ENCODE data around the gene DUSP18. TPM values are rescaled to one million over a fixed set of nuclear protein-coding genes. Genes with fewer than 3 reads are reported as not detected.
"Not testable (repeated sequence)": the region's sequence is repeated elsewhere in the genome, so short reads cannot be mapped to it uniquely, and the experiment has no call there.

DUSP18 gene
- total and polyA plus RNA-seq, 7 experiments from 2014 or later, result 7.4 to 18.5 (median 12.2) TPM

DNA sequence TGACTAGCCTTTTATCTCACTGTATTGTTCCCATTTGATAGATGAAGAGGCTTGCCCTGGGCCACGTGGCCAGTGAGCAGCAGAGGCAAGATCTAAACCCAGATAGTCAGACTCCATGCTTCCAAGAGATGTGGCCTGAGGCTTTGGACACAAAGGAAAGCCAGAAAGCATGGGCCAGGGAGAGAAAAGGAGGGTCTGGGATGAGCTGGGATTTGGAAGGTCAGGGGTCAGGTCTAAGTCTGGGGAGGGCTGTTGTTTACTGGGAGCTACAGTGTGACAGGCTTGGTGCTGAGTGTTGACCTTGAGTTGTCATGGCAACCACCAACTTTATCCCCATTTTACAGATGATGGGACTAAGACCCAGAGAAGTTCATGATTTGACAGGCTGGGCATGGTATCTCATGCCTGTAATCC lies 30.0 kb downstream of the DUSP18 start:
- Mint-ChIP-seq H3K36me3 (peaks cover 0 to 8% (median 4%) of the 10 kb centered on the region in 5 donors), H3K4me3 (peak overlapping the region in 9 of 10 donors; percentile 37 to 82 (median 57)), H3K9me3 (peaks cover 0 to 4% (median 0%) of the 10 kb centered on the region in 11 donors), H3K27ac (peak overlapping the region in 2 of 9 donors; percentile 39 to 61), H3K27me3 (no peaks in the 10 kb centered on the region), H3K4me1 (peaks cover 13 to 25% (median 24%) of the 10 kb centered on the region in 7 donors)
- POLR2A ChIA-PET, result interaction anchor here (1.4 kb wide), 1 partner anchor 30 kb away, joined by 5 read pairs; the partner anchor contains the start of gene DUSP18
- intact Hi-C loops (cut with micrococcal nuclease), result no loop called here
- Histone ChIP-seq H3K4me1 (ENCODE audit: control insufficient read depth in 2 of 2, insufficient read depth in 2 of 2, low read length in 2 of 2) (peaks cover 18 to 27% of the 10 kb centered on the region in 2 donors), H3K9me3 (ENCODE audit: control insufficient read depth in 2 of 3, low read length in 3 of 3) (no peaks in the 10 kb centered on the region), H3K27me3 (ENCODE audit: control insufficient read depth in 2 of 2, insufficient read depth in 2 of 2, low read length in 2 of 2) (no peaks in the 10 kb centered on the region), H3K4me3 (ENCODE audit: low read length) (no peak overlapping the region), H3K36me3 (ENCODE audit: control insufficient read depth in 2 of 3, insufficient read depth in 3 of 3, low read length in 3 of 3) (no peaks in the 10 kb centered on the region), H3K27ac (ENCODE audit: low read depth, low read length) (no peak overlapping the region)
- DNase-seq (no peak), ATAC-seq (no peak)
- CTCF ChIA-PET, result interaction anchor here (0.7 kb wide), 2 partner anchors 10 to 132 kb away, joined by 3 to 6 read pairs; no protein-coding TSS in a partner anchor

DNA sequence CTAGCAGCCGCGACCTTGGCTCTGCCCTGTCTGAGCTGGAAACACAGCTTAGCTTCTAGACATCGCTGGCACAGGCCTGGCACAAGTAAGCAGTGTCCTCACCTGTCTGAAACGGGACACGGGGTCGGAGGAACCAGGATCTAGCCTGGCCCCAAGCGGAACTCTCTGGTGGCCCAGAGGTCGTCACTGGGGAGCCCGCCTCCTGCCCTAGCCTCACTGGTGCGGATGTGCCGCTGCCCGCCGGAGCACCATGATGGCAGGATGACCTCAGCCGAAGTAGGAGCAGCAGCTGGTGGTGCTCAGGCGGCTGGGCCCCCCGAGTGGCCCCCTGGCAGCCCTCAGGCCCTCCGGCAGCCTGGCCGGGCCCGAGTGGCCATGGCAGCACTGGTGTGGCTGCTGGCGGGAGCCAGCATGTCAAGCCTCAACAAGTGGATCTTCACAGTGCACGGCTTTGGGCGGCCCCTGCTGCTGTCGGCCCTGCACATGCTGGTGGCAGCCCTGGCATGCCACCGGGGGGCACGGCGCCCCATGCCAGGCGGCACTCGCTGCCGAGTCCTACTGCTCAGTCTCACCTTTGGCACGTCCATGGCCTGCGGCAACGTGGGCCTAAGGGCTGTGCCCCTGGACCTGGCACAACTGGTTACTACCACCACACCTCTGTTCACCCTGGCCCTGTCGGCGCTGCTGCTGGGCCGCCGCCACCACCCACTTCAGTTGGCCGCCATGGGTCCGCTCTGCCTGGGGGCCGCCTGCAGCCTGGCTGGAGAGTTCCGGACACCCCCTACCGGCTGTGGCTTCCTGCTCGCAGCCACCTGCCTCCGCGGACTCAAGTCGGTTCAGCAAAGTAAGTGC lies 31.2 kb downstream of the DUSP18 start:
- H3K27me3 Mint-ChIP-seq, result no peaks in the 10 kb centered on the region
- no peaks in the 10 kb centered on the region for H3K9me3 ChIP-seq (ENCODE audit: control insufficient read depth in 2 of 3, low read length in 3 of 3)
- peaks cover 0 to 8% (median 4%) of the 10 kb centered on the region in 5 donors for H3K36me3 Mint-ChIP-seq
- intact Hi-C loops (cut with micrococcal nuclease), result no loop called here
- POLR2A ChIA-PET, result interaction anchor here (0.9 to 2.9 kb wide), 3 partner anchors 30 to 333 kb away, joined by 3 to 14 read pairs (median 4); partner anchors contain the start of gene TUG1
- peaks cover 18 to 27% of the 10 kb centered on the region in 2 donors for H3K4me1 ChIP-seq (ENCODE audit: control insufficient read depth in 2 of 2, insufficient read depth in 2 of 2, low read length in 2 of 2)
- H3K27me3 ChIP-seq (ENCODE audit: control insufficient read depth in 2 of 2, insufficient read depth in 2 of 2, low read length in 2 of 2), result no peaks in the 10 kb centered on the region
- H3K36me3 ChIP-seq (ENCODE audit: control insufficient read depth in 2 of 3, insufficient read depth in 3 of 3, low read length in 3 of 3), result no peaks in the 10 kb centered on the region
- CTCF ChIA-PET, result interaction anchor here (0.5 to 4.3 kb wide), 5 partner anchors 14 to 283 kb away, joined by 3 to 56 read pairs (median 3); no protein-coding TSS in a partner anchor
- H3K4me3 ChIP-seq (ENCODE audit: low read length), result peak overlapping the region; percentile 62
- peaks cover 0 to 4% (median 0%) of the 10 kb centered on the region in 11 donors for H3K9me3 Mint-ChIP-seq
- peaks cover 13 to 25% (median 24%) of the 10 kb centered on the region in 7 donors for H3K4me1 Mint-ChIP-seq
- peak overlapping the region in 8 of 9 donors; percentile 54 to 90 (median 84) for H3K27ac Mint-ChIP-seq
- H3K4me3 Mint-ChIP-seq, result peak overlapping the region; percentile 82 to 92 (median 87)
- H3K27ac ChIP-seq (ENCODE audit: low read depth, low read length), result peak overlapping the region; percentile 67
- ATAC-seq, result no peak
- DNase-seq, result peak in 7 of 9 donors; percentile 7 to 37 (median 19)

DNA sequence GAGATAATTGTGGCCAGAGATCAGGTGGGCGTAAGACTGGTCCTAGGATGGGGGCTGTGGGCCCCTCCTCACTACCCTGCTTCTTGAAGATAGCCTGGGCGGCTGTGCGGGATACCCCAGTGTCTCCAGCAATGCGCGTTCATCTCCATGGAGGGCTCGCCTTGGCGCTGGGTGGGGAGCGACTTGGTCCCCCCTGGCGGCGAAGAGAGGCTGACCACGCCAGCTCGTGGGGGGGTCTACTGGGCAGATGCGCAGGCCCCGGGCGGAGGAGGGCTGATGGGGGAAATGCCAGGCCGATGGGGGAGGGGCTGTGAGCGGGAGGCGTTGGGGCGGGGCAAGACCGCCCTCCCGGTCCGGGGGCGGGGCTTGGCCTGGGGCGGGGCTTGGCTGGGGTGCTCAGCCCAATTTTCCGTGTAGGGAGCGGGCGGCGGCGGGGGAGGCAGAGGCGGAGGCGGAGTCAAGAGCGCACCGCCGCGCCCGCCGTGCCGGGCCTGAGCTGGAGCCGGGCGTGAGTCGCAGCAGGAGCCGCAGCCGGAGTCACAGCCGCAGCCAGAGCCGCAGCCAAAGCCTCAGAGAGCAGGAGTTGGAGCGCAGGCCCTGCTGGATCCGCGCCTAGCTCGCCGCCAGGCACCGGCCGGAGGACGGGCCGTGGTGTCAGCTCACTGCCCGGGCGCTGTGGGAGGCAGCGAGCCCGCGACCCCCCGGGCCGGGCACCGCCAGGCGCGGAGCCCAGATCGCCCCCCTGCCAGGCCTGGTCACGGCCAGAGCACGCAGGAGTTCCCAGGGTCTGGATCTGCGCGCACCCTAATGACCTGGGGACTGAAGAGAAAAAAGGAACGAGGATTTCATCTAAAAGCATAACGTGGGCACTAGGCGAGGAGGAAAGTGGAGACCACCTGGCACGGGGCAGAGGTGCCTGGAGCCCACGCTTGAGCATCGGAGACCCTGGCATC lies 32.1 kb downstream of the DUSP18 start, which contains the start of gene SLC35E4:
Gene SLC35E4 (plus strand): TSS at position 509 of the 953 bp plus-strand sequence. CDS start 670 bp downstream, outside the sequence.
- H3K4me1 ChIP-seq (ENCODE audit: control insufficient read depth in 2 of 2, insufficient read depth in 2 of 2, low read length in 2 of 2), result peaks cover 18 to 27% of the 10 kb centered on the region in 2 donors
- Mint-ChIP-seq H3K27me3 (no peaks in the 10 kb centered on the region), H3K4me1 (peaks cover 13 to 25% (median 23%) of the 10 kb centered on the region in 7 donors), H3K4me3 (peak within 1 kb of the TSS; percentile 82 to 92 (median 87)), H3K9me3 (peaks cover 0 to 4% (median 0%) of the 10 kb centered on the region in 11 donors), H3K36me3 (peaks cover 0 to 8% (median 4%) of the 10 kb centered on the region in 5 donors), H3K27ac (peak within 1 kb of the TSS; percentile 75 to 93 (median 87))
- no peaks in the 10 kb centered on the region for H3K27me3 ChIP-seq (ENCODE audit: control insufficient read depth in 2 of 2, insufficient read depth in 2 of 2, low read length in 2 of 2)
- intact Hi-C loops (cut with micrococcal nuclease), result loop anchor here (1.0 to 2.0 kb wide), 8 partner anchors 13 to 472 kb away; partner anchors contain the start of genes DUSP18 (in 2 of the 2), OSBP2 (in 1 of the 2), SELENOM (in 1 of the 2) and TUG1 (in 1 of the 2)
- peak within 1 kb of the TSS; percentile 77 for H3K4me3 ChIP-seq (ENCODE audit: low read length)
- peak within 1 kb of the TSS; percentile 70 for H3K27ac ChIP-seq (ENCODE audit: low read depth, low read length)
- POLR2A ChIA-PET, result interaction anchor here (0.7 to 2.9 kb wide), 17 partner anchors 13 to 987 kb away, joined by 3 to 14 read pairs (median 4); partner anchors contain the start of genes DUSP18, OSBP2, SELENOM and SMTN
- no peaks in the 10 kb centered on the region for H3K36me3 ChIP-seq (ENCODE audit: control insufficient read depth in 2 of 3, insufficient read depth in 3 of 3, low read length in 3 of 3)
- H3K9me3 ChIP-seq (ENCODE audit: control insufficient read depth in 2 of 3, low read length in 3 of 3), result no peaks in the 10 kb centered on the region
- DNase-seq (peak; percentile 87 to 98 (median 93)), ATAC-seq (peak; percentile 93)
- CTCF ChIA-PET, result interaction anchor here (0.5 to 4.3 kb wide), 13 partner anchors 15 to 596 kb away, joined by 3 to 56 read pairs (median 4); partner anchors contain the start of genes DUSP18, MORC2, PES1 and TUG1

DNA sequence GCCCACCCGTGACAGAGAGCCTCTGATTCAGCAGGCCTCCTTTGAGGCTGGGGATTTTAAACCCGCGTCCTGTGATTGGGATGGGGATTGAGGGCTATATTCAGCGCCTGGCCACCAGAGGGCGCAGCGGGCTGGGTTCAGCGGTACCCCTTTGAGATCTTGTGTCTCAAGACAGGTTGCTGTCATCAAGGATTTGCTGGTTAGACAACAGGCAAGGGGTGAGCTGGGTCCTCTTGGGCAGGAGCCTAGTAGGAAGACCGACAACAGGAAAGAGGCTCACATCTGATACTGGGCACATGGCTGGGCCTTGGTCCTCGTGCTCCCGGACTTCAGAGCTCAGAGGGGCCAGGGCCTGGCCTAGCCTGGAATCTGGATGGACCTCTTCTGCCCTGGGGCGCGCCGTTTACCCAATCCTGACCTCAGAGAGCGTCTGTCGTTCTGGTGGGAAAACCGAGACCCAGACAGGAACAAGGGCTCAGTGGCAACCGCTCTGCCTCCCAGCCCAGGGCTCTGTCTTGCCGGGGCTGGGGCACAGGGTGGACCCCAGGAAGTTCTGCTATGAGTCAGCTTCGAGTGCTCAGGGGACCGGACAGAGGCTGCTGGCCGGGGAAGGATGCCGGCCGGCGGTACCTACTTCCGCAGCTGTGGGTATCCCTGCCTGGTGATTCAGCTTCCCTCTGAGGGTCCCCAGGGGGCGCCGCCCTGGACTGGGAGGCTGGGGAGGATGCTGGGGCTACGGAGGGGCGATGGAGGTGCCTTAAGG lies 33.0 kb downstream of the DUSP18 start:
- H3K36me3 ChIP-seq (ENCODE audit: control insufficient read depth in 2 of 3, insufficient read depth in 3 of 3, low read length in 3 of 3), result no peaks in the 10 kb centered on the region
- H3K36me3 Mint-ChIP-seq, result peaks cover 0 to 6% (median 4%) of the 10 kb centered on the region in 5 donors
- CTCF ChIA-PET, result interaction anchor here (0.6 to 4.3 kb wide), 18 partner anchors 16 to 597 kb away, joined by 3 to 56 read pairs (median 3); partner anchors contain the start of genes DUSP18, MORC2, PES1 and TUG1
- H3K4me1 ChIP-seq (ENCODE audit: control insufficient read depth in 2 of 2, insufficient read depth in 2 of 2, low read length in 2 of 2), result peaks cover 18 to 27% of the 10 kb centered on the region in 2 donors
- no peaks in the 10 kb centered on the region for H3K27me3 ChIP-seq (ENCODE audit: control insufficient read depth in 2 of 2, insufficient read depth in 2 of 2, low read length in 2 of 2)
- POLR2A ChIA-PET, result interaction anchor here (0.6 to 2.9 kb wide), 17 partner anchors 14 to 988 kb away, joined by 3 to 14 read pairs (median 4); partner anchors contain the start of genes DUSP18, OSBP2, SMTN and TCN2
- intact Hi-C loops (cut with micrococcal nuclease), result loop anchor here (1.0 to 5.0 kb wide), 15 partner anchors 14 to 597 kb away; partner anchors contain the start of genes DUSP18 (in 2 of the 2), OSBP2 (in 1 of the 2), SELENOM (in 1 of the 2) and TUG1 (in 1 of the 2)
- H3K4me1 Mint-ChIP-seq, result peaks cover 13 to 25% (median 23%) of the 10 kb centered on the region in 7 donors
- peak overlapping the region; percentile 70 for H3K27ac ChIP-seq (ENCODE audit: low read depth, low read length)
- H3K9me3 ChIP-seq (ENCODE audit: control insufficient read depth in 2 of 3, low read length in 3 of 3), result no peaks in the 10 kb centered on the region
- peak overlapping the region; percentile 77 to 92 (median 83) for H3K4me3 Mint-ChIP-seq
- ATAC-seq (peak; percentile 76), DNase-seq (peak; percentile 79 to 91 (median 88))
- H3K4me3 ChIP-seq (ENCODE audit: low read length), result peak overlapping the region; percentile 77
- no peaks in the 10 kb centered on the region for H3K27me3 Mint-ChIP-seq
- H3K9me3 Mint-ChIP-seq, result peaks cover 0 to 4% (median 0%) of the 10 kb centered on the region in 11 donors
- peak overlapping the region; percentile 75 to 93 (median 85) for H3K27ac Mint-ChIP-seq

DNA sequence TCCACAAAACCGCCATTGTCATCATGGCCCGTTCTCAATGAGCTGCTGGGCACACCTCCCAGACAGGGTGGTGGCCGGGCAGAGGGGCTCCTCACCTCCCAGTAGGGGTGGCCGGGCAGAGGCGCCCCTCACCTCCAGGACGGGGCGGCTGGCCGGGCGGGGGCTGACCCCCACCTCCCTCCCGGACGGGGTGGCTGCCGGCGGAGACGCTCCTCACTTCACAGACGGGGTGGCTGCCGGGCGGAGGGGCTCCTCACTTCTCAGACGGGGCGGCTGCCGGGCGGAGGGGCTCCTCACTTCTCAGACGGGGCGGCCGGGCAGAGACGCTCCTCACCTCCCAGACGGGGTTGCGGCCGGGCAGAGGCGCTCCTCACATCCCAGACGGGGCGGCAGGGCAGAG lies 36.2 kb downstream of the DUSP18 start:
- POLR2A ChIA-PET; H3K9me3 ChIP-seq (ENCODE audit: control insufficient read depth in 2 of 3, low read length in 3 of 3); H3K27me3 ChIP-seq (ENCODE audit: control insufficient read depth in 2 of 2, insufficient read depth in 2 of 2, low read length in 2 of 2); DNase-seq; CTCF ChIA-PET; H3K4me3 ChIP-seq (ENCODE audit: low read length); ATAC-seq; H3K36me3 Mint-ChIP-seq; H3K4me3 Mint-ChIP-seq; H3K36me3 ChIP-seq (ENCODE audit: control insufficient read depth in 2 of 3, insufficient read depth in 3 of 3, low read length in 3 of 3); H3K27ac Mint-ChIP-seq; H3K27ac ChIP-seq (ENCODE audit: low read depth, low read length); H3K27me3 Mint-ChIP-seq; H3K9me3 Mint-ChIP-seq: not testable (repeated sequence)
- intact Hi-C loops (cut with micrococcal nuclease), result loop anchor here in 1 of 2 donors (5.0 kb wide), 1 partner anchor 111 kb away; no protein-coding TSS in a partner anchor
- peaks cover 7 to 18% (median 15%) of the 10 kb centered on the region in 7 donors for H3K4me1 Mint-ChIP-seq
- H3K4me1 ChIP-seq (ENCODE audit: control insufficient read depth in 2 of 2, insufficient read depth in 2 of 2, low read length in 2 of 2), result peaks cover 6 to 17% of the 10 kb centered on the region in 2 donors

All from naive thymus-derived CD4-positive, alpha-beta T cell (primary cell).